ENCODE measurements around the gene SOBP. TPM values are rescaled to one million over a fixed set of nuclear protein-coding genes. Genes with fewer than 3 reads are reported as not detected.
"Not testable (repeated sequence)": the region's sequence is repeated elsewhere in the genome, so short reads cannot be mapped to it uniquely, and the experiment has no call there.

The SOBP gene
- total RNA-seq, 1 experiment from 2014 or later, result 0.22 TPM

- BruUV-seq (replicated peaks), result no TSS peak
- no peak overlapping the region for H2AFZ ChIP-seq
These were observed 23.9 kb upstream of the SOBP start for GRCh38 chr6:107466062-107466461.

DNA sequence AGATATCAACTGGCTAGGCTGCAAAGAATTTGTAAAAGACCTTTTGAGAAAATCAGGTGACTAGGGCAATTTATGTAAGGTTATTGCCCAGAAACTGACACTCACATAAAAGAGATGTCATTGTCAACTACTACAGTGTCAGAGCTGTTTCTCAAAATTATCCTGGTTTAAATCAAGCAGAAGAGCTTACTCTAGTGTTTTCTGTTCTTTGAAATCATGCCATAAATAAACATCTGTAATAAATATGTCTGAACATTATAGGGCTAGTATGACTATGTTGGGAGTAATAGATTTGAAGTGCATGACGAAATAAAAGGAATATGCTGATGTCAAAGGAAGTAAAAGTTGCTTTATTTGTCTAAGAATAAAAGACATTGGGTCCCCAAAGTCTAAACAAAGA lies 19.6 kb upstream of the SOBP start:
- no peak overlapping the region for H3K4me2 ChIP-seq
- TF ChIP-seq, protein P1, sequence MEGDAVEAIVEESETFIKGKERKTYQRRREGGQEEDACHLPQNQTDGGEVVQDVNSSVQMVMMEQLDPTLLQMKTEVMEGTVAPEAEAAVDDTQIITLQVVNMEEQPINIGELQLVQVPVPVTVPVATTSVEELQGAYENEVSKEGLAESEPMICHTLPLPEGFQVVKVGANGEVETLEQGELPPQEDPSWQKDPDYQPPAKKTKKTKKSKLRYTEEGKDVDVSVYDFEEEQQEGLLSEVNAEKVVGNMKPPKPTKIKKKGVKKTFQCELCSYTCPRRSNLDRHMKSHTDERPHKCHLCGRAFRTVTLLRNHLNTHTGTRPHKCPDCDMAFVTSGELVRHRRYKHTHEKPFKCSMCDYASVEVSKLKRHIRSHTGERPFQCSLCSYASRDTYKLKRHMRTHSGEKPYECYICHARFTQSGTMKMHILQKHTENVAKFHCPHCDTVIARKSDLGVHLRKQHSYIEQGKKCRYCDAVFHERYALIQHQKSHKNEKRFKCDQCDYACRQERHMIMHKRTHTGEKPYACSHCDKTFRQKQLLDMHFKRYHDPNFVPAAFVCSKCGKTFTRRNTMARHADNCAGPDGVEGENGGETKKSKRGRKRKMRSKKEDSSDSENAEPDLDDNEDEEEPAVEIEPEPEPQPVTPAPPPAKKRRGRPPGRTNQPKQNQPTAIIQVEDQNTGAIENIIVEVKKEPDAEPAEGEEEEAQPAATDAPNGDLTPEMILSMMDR (conservative IDR thresholded peaks at IDR 0.05), result no peak
- no peak for TF ChIP-seq EZH2 (IDR thresholded peaks at IDR 0.05; ENCODE audit: low read depth)
- no peaks in the 10 kb centered on the region for H3K79me2 ChIP-seq (ENCODE audit: low read depth)
- no peaks in the 10 kb centered on the region for H3F3A ChIP-seq (ENCODE audit: insufficient read depth, low read depth)
- no peaks in the 10 kb centered on the region for H4K20me1 ChIP-seq (ENCODE audit: insufficient read depth)
- no peaks in the 10 kb centered on the region for H3K27me3 ChIP-seq (ENCODE audit: insufficient read depth, low read depth)
- ChIA-PET POLR2A (ENCODE audit: unreplicated experiment) (interaction anchor here (0.5 kb wide), 1 partner anchor 361 kb away, joined by 5 read pairs; no protein-coding TSS in a partner anchor), CTCF (no interaction called here)
- no peaks in the 10 kb centered on the region; the same call in 1 of the 2 replicates for H3K9me3 ChIP-seq (ENCODE audit: insufficient read depth, low read depth)
- H3K4me1 ChIP-seq (replicated peaks; ENCODE audit: insufficient read depth), result no peaks in the 10 kb centered on the region
- no peaks in the 10 kb centered on the region for H3K36me3 ChIP-seq (ENCODE audit: low read depth)
- H3K27ac ChIP-seq, result no peak overlapping the region
- H3K4me3 ChIP-seq, result no peak overlapping the region
- H3K9me2 ChIP-seq (ENCODE audit: insufficient read depth), result no peaks in the 10 kb centered on the region
- no TSS peak for BruUV-seq (replicated peaks)
- no peak overlapping the region for H2AFZ ChIP-seq
- DNase-seq, result no peak
- intact Hi-C loops (cut with micrococcal nuclease; ENCODE audit: unreplicated experiment), result no loop called here

More at GRCh38 chr6:107466062-107466461, 23.9 kb upstream of the SOBP start:
- Histone ChIP-seq H3K9me3 (ENCODE audit: insufficient read depth, low read depth) (no peaks in the 10 kb centered on the region; the same call in 1 of the 2 replicates), H3K4me2 (no peak overlapping the region), H3K36me3 (ENCODE audit: low read depth) (no peaks in the 10 kb centered on the region), H3K4me1 (replicated peaks; ENCODE audit: insufficient read depth) (no peaks in the 10 kb centered on the region), H4K20me1 (ENCODE audit: insufficient read depth) (no peaks in the 10 kb centered on the region), H3K27ac (no peak overlapping the region), H3K9me2 (ENCODE audit: insufficient read depth) (no peaks in the 10 kb centered on the region), H3K79me2 (ENCODE audit: low read depth) (no peaks in the 10 kb centered on the region), H3K27me3 (ENCODE audit: insufficient read depth, low read depth) (no peaks in the 10 kb centered on the region), H3K4me3 (no peak overlapping the region), H3F3A (ENCODE audit: insufficient read depth, low read depth) (no peaks in the 10 kb centered on the region)
- intact Hi-C loops (cut with micrococcal nuclease; ENCODE audit: unreplicated experiment), result no loop called here
- no peak for DNase-seq
- TF ChIP-seq, protein P1 (conservative IDR thresholded peaks at IDR 0.05), result no peak
- TF ChIP-seq EZH2 (IDR thresholded peaks at IDR 0.05; ENCODE audit: low read depth), result no peak
- ChIA-PET POLR2A (ENCODE audit: unreplicated experiment) (no interaction called here), CTCF (no interaction called here)

DNA sequence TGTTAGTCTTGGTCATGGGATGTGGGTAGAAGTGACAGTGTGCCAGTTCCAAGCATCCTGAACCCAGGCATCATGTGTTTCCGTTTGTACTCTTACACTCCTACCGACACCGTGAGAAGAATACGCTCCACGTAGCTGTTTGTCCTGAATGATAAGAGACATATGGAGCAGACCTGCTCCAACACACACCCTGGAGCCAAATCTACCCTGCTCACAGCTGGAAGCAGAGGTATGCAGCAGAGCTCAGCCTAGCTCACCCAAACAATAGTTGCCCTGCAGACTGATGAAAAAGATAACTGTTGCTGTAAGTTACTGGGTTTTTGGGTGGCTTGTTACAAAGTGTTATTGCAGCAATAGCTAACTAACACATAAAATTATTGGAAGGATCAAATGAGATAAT lies 16.3 kb upstream of the SOBP start:
- POLR2A ChIA-PET (ENCODE audit: unreplicated experiment), result no interaction called here
- H3K4me1 ChIP-seq (replicated peaks; ENCODE audit: insufficient read depth), result no peaks in the 10 kb centered on the region
- H2AFZ ChIP-seq, result no peak overlapping the region
- H3K4me2 ChIP-seq, result no peak overlapping the region
- no peaks in the 10 kb centered on the region for H4K20me1 ChIP-seq (ENCODE audit: insufficient read depth)
- BruUV-seq (replicated peaks), result no TSS peak
- CTCF ChIA-PET, result no interaction called here
- H3K36me3 ChIP-seq (ENCODE audit: low read depth), result no peaks in the 10 kb centered on the region
- H3K4me3 ChIP-seq, result no peak overlapping the region
- intact Hi-C loops (cut with micrococcal nuclease; ENCODE audit: unreplicated experiment), result no loop called here
- no peak for TF ChIP-seq EZH2 (IDR thresholded peaks at IDR 0.05; ENCODE audit: low read depth)
- TF ChIP-seq, protein P1 (conservative IDR thresholded peaks at IDR 0.05), result no peak
- no peak overlapping the region for H3K27ac ChIP-seq
- H3K27me3 ChIP-seq (ENCODE audit: insufficient read depth, low read depth), result no peaks in the 10 kb centered on the region
- no peak for DNase-seq
- no peaks in the 10 kb centered on the region for H3K9me2 ChIP-seq (ENCODE audit: insufficient read depth)
- H3F3A ChIP-seq (ENCODE audit: insufficient read depth, low read depth), result no peaks in the 10 kb centered on the region
- no peaks in the 10 kb centered on the region; the same call in 1 of the 2 replicates for H3K9me3 ChIP-seq (ENCODE audit: insufficient read depth, low read depth)
- no peaks in the 10 kb centered on the region for H3K79me2 ChIP-seq (ENCODE audit: low read depth)

- H3K27ac ChIP-seq; H3K36me3 ChIP-seq (ENCODE audit: low read depth); H3F3A ChIP-seq (ENCODE audit: insufficient read depth, low read depth); intact Hi-C loops (cut with micrococcal nuclease; ENCODE audit: unreplicated experiment); H3K79me2 ChIP-seq (ENCODE audit: low read depth); POLR2A ChIA-PET (ENCODE audit: unreplicated experiment); CTCF ChIA-PET; H3K4me2 ChIP-seq; H4K20me1 ChIP-seq (ENCODE audit: insufficient read depth); H2AFZ ChIP-seq; BruUV-seq (replicated peaks); H3K9me2 ChIP-seq (ENCODE audit: insufficient read depth); DNase-seq; H3K4me1 ChIP-seq (replicated peaks; ENCODE audit: insufficient read depth); H3K4me3 ChIP-seq; H3K9me3 ChIP-seq (ENCODE audit: insufficient read depth, low read depth); H3K27me3 ChIP-seq (ENCODE audit: insufficient read depth, low read depth): not testable (repeated sequence)
These were observed 14.6 kb upstream of the SOBP start for GRCh38 chr6:107475360-107475759.

GRCh38 chr6:107475826-107476225 lies 14.1 kb upstream of the SOBP start:
- DNase-seq; H3K79me2 ChIP-seq (ENCODE audit: low read depth); BruUV-seq (replicated peaks); H3K27ac ChIP-seq; H3K27me3 ChIP-seq (ENCODE audit: insufficient read depth, low read depth); H3K9me3 ChIP-seq (ENCODE audit: insufficient read depth, low read depth); H3K4me1 ChIP-seq (replicated peaks; ENCODE audit: insufficient read depth); H3K9me2 ChIP-seq (ENCODE audit: insufficient read depth); H3K36me3 ChIP-seq (ENCODE audit: low read depth); H4K20me1 ChIP-seq (ENCODE audit: insufficient read depth); H3F3A ChIP-seq (ENCODE audit: insufficient read depth, low read depth); POLR2A ChIA-PET (ENCODE audit: unreplicated experiment); CTCF ChIA-PET; H3K4me3 ChIP-seq; intact Hi-C loops (cut with micrococcal nuclease; ENCODE audit: unreplicated experiment); H3K4me2 ChIP-seq; H2AFZ ChIP-seq: not testable (repeated sequence)

All from PC-9 (cell line).